ENCODE results near the gene SPRY2. TPM values are rescaled to one million over a fixed set of nuclear protein-coding genes. Genes with fewer than 3 reads are reported as not detected.
"Not testable (repeated sequence)": the region's sequence is repeated elsewhere in the genome, so short reads cannot be mapped to it uniquely, and the experiment has no call there.

Gene SPRY2
- total and polyA plus RNA-seq, 8 donors: 4.0 to 33.2 (median 20.2) TPM

DNA sequence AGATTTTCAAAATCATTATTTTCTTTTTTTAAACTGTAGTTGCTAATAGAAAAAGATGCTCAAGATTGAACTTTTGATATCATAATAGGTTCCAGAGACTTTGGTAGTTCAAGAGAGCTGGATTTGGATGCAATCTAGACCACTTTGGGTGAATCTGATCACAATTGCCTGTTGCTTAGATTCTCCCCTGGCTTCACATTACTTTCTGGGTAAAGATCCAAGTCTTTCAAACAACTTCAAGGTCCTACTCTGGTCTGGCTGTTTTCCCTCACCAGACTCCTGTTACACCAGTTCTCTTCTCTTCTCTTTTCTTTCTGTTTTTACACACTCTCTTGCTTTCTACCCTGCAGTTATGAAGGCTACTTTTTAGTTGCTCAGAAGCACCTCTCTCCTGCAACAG, 7.4 kb upstream of the SPRY2 start:
- Histone ChIP-seq H3K27ac (no peak overlapping the region), H3K27me3 (no peaks in the 10 kb centered on the region), H3K4me1 (peaks cover 0 to 4% (median 3%) of the 10 kb centered on the region in 4 donors), H3K4me3 (no peak overlapping the region), H3K9me3 (no peaks in the 10 kb centered on the region), H3K36me3 (no peaks in the 10 kb centered on the region)
- no peak for DNase-seq
- TF ChIP-seq CTCF (IDR thresholded peaks at IDR 0.05) (no peak), POLR2A (IDR thresholded peaks at IDR 0.05) (no peak), EP300 (IDR thresholded peaks at IDR 0.05) (no peak), POLR2AphosphoS5 (IDR thresholded peaks at IDR 0.05) (no peak)
- intact Hi-C loops (cut with DNase I; ENCODE audit: low total_unique reads): no loop called here

- Histone ChIP-seq H3K27me3 (no peaks in the 10 kb centered on the region), H3K36me3 (no peaks in the 10 kb centered on the region), H3K9me3 (no peaks in the 10 kb centered on the region), H3K27ac (no peak overlapping the region), H3K4me3 (no peak overlapping the region), H3K4me1 (peaks cover 4 to 21% (median 16%) of the 10 kb centered on the region in 4 donors)
- WGBS, 5 donors: 67 to 77% (median 72%) methylated on average over 8 of the region's 8 CpGs
- TF ChIP-seq POLR2AphosphoS5 (IDR thresholded peaks at IDR 0.05) (no peak), CTCF (IDR thresholded peaks at IDR 0.05) (no peak), POLR2A (IDR thresholded peaks at IDR 0.05) (no peak), EP300 (IDR thresholded peaks at IDR 0.05) (no peak)
- intact Hi-C loops (cut with DNase I; ENCODE audit: low total_unique reads): no loop called here
- no peak for DNase-seq
Observed at GRCh38 chr13:80345771-80346510, 5.0 kb upstream of the SPRY2 start.

DNA sequence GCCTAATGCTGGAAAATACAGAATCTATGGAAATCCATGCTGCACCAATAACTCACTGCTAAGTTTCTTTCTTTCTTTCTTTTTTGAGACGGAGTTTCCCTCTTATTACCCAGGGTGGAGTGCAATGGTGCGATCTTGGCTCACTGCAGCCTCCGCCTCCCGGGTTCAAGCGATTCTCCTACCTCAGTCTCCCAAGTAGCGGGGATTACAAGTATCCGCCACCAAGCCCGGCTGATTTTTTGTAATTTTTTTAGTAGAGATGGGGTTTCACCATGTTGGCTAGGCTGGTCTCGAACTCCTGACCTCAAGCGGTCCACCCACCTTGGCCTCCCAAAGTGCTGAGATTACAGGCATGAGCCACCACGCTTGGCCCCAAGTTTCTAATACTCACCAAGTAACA, 3.1 kb upstream of the SPRY2 start:
- WGBS, 5 donors: 94 to 98% (median 95%) methylated on average over 11 of the region's 11 CpGs
- H3K9me3 ChIP-seq; H3K27ac ChIP-seq; DNase-seq; intact Hi-C loops (cut with DNase I; ENCODE audit: low total_unique reads); H3K36me3 ChIP-seq; H3K4me3 ChIP-seq; H3K27me3 ChIP-seq: not testable (repeated sequence)
- H3K4me1 ChIP-seq: peaks cover 4 to 21% (median 16%) of the 10 kb centered on the region in 4 donors

DNA sequence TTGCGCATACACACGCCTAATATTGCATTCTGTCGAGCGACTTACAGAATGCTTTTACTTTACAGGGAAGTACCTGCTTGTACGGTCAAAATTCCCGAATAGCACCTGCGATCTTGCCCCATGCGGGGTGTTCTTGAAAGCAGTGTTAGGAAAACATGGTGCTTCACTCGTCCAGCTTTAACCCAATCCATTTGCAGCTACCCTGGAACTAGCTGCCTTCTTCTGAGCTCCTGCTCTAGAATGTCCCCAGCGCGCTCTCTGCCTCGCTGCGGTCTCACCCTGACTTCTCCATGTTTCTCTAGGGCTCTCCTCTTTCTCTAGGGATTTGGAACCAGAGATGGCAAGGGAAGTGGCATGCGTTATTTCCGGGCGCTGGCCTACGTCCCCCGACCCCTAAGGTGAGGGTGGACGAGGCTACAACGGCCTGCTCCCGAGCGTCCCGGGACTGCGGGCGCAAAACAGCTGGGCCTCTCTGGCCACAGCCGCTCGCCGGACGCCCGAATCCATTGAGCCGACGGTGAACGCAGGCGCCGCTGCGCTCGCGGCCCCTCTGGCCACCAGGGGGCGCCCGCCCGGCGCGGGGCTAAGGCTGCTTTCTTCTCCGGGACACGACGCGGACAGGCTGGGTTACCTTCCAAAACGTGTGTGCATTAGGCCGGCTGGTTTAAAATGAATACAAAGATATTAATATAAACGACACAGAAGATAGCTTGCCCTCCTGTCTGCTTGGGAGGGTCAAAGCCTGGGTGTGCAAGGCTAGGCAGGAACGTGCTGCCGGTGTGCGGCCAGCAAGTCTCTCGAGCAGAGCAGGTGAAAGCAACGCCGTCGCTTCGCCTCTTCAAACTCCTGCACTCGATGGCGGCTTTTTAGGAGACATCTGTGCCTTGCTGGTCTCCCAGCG, 1.8 kb upstream of the SPRY2 start:
- Histone ChIP-seq H3K27ac (peak overlapping the region; percentile 88 to 97 (median 94)), H3K4me3 (peak overlapping the region; percentile 64 to 73 (median 68)), H3K27me3 (no peaks in the 10 kb centered on the region), H3K36me3 (no peaks in the 10 kb centered on the region), H3K4me1 (peaks cover 4 to 28% (median 18%) of the 10 kb centered on the region in 4 donors), H3K9me3 (no peaks in the 10 kb centered on the region)
- TF ChIP-seq POLR2A (IDR thresholded peaks at IDR 0.05): no peak
- TF ChIP-seq CTCF (IDR thresholded peaks at IDR 0.05): peak in 6 of 7 experiments; percentile 40 to 98 (median 92)
- TF ChIP-seq POLR2AphosphoS5 (IDR thresholded peaks at IDR 0.05): peak in 1 of 3 donors; percentile 56
- 1 to 5% (median 2%) methylated on average over 41 to 61 of the region's 61 CpGs for WGBS, 5 donors
- DNase-seq: peak; percentile 89 to 95
- intact Hi-C loops (cut with DNase I; ENCODE audit: low total_unique reads): no loop called here

Data from stomach (tissue), 9 donors.